Nephron (organoid): ENCODE data around the gene NAA38.
"Not testable (repeated sequence)": the region's sequence is repeated elsewhere in the genome, so short reads cannot be mapped to it uniquely, and the experiment has no call there.

Source experiments
- H3K27ac Mint-ChIP-seq, 3 experiments: 2 replicates each; pipeline ENCODE4 v1.8.0; 2020; ENCODE audit warnings: mixed read lengths in 3 of 3, mild to moderate bottlenecking in 2 of 3, moderate library complexity in 1 of 3
- H3K27me3 Mint-ChIP-seq: 2 replicates; pipeline ENCODE4 v1.8.0; 2021; ENCODE audit warnings: low read depth, mild to moderate bottlenecking, moderate library complexity, mixed read lengths
- H3K36me3 Mint-ChIP-seq: 2 replicates; pipeline ENCODE4 v1.8.0; 2020; ENCODE audit warnings: low read depth, mixed read lengths
- H3K4me1 Mint-ChIP-seq: 2 replicates; pipeline ENCODE4 v1.8.0; 2020; ENCODE audit warnings: mixed read lengths
- H3K4me3 Mint-ChIP-seq, 3 experiments: 2 replicates each; pipeline ENCODE4 v1.8.0; 2020; ENCODE audit warnings: mild to moderate bottlenecking in 3 of 3, mixed read lengths in 3 of 3, moderate library complexity in 2 of 3
- H3K9me3 Mint-ChIP-seq: 2 replicates; pipeline ENCODE4 v1.8.0; 2020; ENCODE audit warnings: mixed read lengths
- CTCF ChIP-seq, 3 experiments: fragments of 200-600 bp; sonication (generic); IDR thresholded peaks; one replicate each; pipeline ENCODE4 v1.5.0; 2021; ENCODE audit warnings: antibody characterized with exemption in 3 of 3; ENCODE audit not compliant: unreplicated experiment in 3 of 3

Gene NAA38

GRCh38 chr17:7875804-7876370 lies 18.5 kb upstream of the NAA38 start:
- Mint-ChIP-seq H3K4me3 (no peak overlapping the region), H3K9me3 (no peaks in the 10 kb centered on the region), H3K27me3 (no peaks in the 10 kb centered on the region), H3K27ac (no peak overlapping the region), H3K36me3 (peaks cover 49% of the 10 kb centered on the region), H3K4me1 (no peaks in the 10 kb centered on the region)
- no peak for TF ChIP-seq CTCF (IDR thresholded peaks at IDR 0.05; ENCODE audit: unreplicated experiment in 3 of 3)

DNA sequence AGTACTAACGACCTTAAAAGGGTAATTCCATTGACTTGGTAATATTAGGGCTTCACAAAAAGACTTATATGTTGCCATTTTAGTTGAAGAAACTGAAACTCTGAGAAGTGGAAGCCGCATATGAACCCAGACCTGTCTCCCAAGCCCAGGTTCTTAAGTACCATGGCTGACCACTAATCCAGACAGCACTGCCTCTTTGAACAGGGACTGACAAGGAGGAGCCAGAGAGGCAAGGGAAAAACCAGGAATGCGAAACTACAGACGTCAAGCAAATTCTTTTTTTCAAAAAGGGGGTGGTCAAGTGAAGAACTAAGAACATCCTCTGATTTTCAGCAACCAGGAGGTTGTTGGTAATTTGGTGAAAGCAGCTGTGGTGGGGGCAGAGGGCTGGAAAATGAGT lies 15.7 kb upstream of the NAA38 start:
- no peak overlapping the region for H3K27ac Mint-ChIP-seq
- no peak for TF ChIP-seq CTCF (IDR thresholded peaks at IDR 0.05; ENCODE audit: unreplicated experiment in 3 of 3)
- peaks cover 60% of the 10 kb centered on the region for H3K36me3 Mint-ChIP-seq
- H3K4me3 Mint-ChIP-seq, result no peak overlapping the region
- no peaks in the 10 kb centered on the region for H3K27me3 Mint-ChIP-seq
- H3K9me3 Mint-ChIP-seq, result no peaks in the 10 kb centered on the region
- H3K4me1 Mint-ChIP-seq, result peaks cover 2% of the 10 kb centered on the region

- Mint-ChIP-seq H3K9me3 (no peaks in the 10 kb centered on the region), H3K4me3 (no peak overlapping the region), H3K27ac (no peak overlapping the region), H3K4me1 (peaks cover 15% of the 10 kb centered on the region), H3K36me3 (peaks cover 50% of the 10 kb centered on the region), H3K27me3 (no peaks in the 10 kb centered on the region)
- no peak for TF ChIP-seq CTCF (IDR thresholded peaks at IDR 0.05; ENCODE audit: unreplicated experiment in 3 of 3)
Measured at GRCh38 chr17:7867881-7868329, 10.5 kb upstream of the NAA38 start.

DNA sequence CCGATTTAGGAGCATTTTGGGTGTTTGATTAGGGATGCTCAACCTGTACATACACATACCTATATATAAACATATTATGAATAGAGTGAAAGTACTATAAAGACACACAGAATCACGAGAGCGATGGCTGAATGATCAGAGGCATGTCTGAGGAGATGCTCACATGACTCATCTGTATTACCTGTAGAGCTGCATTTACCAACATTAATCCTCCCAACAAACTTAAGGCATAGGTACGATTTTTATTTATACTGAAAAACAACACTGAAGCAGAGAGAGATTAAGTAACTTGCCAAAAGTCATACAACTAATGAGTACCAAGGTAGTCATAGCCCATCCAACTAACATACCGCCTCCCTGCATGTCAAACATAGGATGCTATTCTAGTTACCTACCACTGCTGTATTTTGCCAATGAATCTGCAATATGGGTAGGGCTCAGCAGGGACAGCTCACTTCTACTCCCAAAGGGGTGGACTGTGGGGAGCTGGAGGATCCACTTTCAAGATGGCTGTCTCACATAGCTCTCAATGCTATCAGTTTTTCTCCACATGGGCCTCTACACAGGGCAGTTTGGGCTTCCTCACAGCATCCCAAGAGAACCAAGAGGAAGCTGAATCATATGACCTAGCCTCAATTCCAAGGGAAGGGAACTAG lies 7.8 kb upstream of the NAA38 start:
- H3K27ac Mint-ChIP-seq, result no peak overlapping the region
- H3K27me3 Mint-ChIP-seq, result no peaks in the 10 kb centered on the region
- no peak for TF ChIP-seq CTCF (IDR thresholded peaks at IDR 0.05; ENCODE audit: unreplicated experiment in 3 of 3)
- H3K4me3 Mint-ChIP-seq, result no peak overlapping the region
- H3K9me3 Mint-ChIP-seq, result no peaks in the 10 kb centered on the region
- peaks cover 40% of the 10 kb centered on the region for H3K36me3 Mint-ChIP-seq
- H3K4me1 Mint-ChIP-seq, result peaks cover 20% of the 10 kb centered on the region

DNA sequence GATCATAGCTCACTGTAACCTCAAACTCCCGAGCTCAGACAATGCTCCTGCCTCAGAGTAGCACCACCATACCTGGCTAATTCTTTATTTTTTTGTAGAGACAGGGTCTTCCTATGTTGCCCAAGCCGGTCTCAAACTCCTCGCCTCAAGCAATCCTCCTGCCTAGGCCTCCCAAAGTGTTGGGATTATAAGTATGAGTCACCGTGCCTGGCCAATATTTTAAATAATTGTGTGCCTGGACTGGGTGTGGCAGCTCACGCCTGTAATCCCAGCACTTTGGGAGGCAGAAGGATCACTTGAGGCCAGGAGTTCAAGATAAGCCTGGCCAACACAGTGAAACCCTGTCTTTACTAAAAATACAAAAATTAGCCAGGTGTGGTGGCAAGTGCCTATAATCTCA lies 7.0 kb upstream of the NAA38 start:
- Mint-ChIP-seq H3K36me3 (peaks cover 37% of the 10 kb centered on the region), H3K4me1 (peaks cover 20% of the 10 kb centered on the region)
- H3K9me3 Mint-ChIP-seq, result not testable (repeated sequence)

DNA sequence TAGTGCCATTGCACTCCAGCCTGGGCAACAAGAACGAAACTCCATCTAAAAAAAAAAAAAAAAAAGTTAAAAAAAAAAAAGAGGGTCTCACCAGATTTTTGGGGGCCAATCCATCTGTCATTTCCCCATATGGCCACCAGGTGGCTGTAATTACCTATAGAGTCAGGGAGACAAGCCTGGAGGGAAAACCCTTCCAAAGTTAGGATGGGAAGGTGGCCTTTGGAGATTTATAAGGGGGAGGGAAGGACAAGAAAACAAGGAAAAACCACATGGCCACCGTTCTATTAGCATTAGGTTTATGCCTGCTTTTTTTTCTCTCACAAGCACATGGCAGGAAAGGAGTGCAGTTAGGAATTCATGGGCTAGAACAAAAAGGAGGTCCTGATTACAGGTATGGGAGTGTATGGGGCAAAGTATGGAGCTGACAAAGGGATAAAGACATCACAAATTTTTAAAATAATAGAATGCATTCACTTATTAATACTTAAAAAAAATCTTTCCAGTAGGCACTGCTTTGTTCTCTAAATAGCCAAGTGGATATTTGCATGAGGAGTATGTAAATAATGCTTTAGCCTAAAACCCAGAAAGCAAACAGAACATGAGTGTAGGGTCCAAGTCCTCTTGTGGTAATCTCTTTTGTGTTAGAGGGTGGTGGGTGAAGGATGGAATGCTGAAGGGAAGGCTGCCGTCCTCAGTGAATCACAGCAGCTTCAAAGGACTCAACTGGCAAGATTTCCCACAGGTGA lies 5.5 kb upstream of the NAA38 start:
- Mint-ChIP-seq H3K4me3 (no peak overlapping the region), H3K4me1 (peaks cover 16% of the 10 kb centered on the region), H3K27ac (peak overlapping the region in 2 of 3 experiments; percentile 3 to 20), H3K36me3 (peaks cover 32% of the 10 kb centered on the region), H3K27me3 (no peaks in the 10 kb centered on the region), H3K9me3 (no peaks in the 10 kb centered on the region)
- peak; percentile 73 to 79 (median 77) for TF ChIP-seq CTCF (IDR thresholded peaks at IDR 0.05; ENCODE audit: unreplicated experiment in 3 of 3)

More for the DNA sequence above, 7.0 kb upstream of the NAA38 start:
- not testable (repeated sequence) for H3K27me3 Mint-ChIP-seq, H3K27ac Mint-ChIP-seq, H3K4me3 Mint-ChIP-seq
